OCI-LY1 (cell line): ENCODE results near the gene SCN4B.

Experiments
- EZH2 ChIP-seq: fragments of 200-600 bp; sonication (generic), shearing (Covaris generic); IDR thresholded peaks from 2 replicates; pipeline ENCODE4 v1.8.0; 2017; ENCODE audit warnings: borderline replicate concordance, mixed run types, mild to moderate bottlenecking, antibody characterized with exemption, low read length, moderate library complexity, mixed read lengths
- TF ChIP-seq, protein P1 (sequence below): fragments of 200-600 bp; sonication (generic), shearing (Covaris generic); IDR thresholded peaks from 2 replicates; pipeline ENCODE4 v1.5.1; 2017; ENCODE audit warnings: mild to moderate bottlenecking, antibody characterized with exemption, low read length, moderate library complexity, mixed read lengths

- no peak for TF ChIP-seq EZH2
- TF ChIP-seq, protein P1, sequence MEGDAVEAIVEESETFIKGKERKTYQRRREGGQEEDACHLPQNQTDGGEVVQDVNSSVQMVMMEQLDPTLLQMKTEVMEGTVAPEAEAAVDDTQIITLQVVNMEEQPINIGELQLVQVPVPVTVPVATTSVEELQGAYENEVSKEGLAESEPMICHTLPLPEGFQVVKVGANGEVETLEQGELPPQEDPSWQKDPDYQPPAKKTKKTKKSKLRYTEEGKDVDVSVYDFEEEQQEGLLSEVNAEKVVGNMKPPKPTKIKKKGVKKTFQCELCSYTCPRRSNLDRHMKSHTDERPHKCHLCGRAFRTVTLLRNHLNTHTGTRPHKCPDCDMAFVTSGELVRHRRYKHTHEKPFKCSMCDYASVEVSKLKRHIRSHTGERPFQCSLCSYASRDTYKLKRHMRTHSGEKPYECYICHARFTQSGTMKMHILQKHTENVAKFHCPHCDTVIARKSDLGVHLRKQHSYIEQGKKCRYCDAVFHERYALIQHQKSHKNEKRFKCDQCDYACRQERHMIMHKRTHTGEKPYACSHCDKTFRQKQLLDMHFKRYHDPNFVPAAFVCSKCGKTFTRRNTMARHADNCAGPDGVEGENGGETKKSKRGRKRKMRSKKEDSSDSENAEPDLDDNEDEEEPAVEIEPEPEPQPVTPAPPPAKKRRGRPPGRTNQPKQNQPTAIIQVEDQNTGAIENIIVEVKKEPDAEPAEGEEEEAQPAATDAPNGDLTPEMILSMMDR, result no peak
Observed at GRCh38 chr11:118147502-118147901, 5.1 kb downstream of the SCN4B start.
